G401 (cell line): ENCODE results near the gene PYROXD2. TPM values are rescaled to one million over a fixed set of nuclear protein-coding genes. Genes with fewer than 3 reads are reported as not detected.

ENCODE experiments used
- DNase-seq: peaks from one replicate; pipeline ENCODE4 v3.0.0-alpha.2; 2015; ENCODE audit warnings: low spot score
- in situ Hi-C: cut with HindIII; loops from 2 replicates; pipeline ENCODE4 v1.10.0; 2016; ENCODE audit warnings: low sequenced_read_pairs, mixed read lengths
- total RNA-seq: library from RNA; depleted of rRNA; stranded (reverse); fragments of >200 nt; shearing (Covaris generic); gene quantifications from 2 replicates; pipeline ENCODE4 v1.2.3, GENCODE V29; 2014; rRNA removed

PYROXD2 gene
- total RNA-seq, result not detected in 2 replicates

- in situ Hi-C loops, result no loop called here
- DNase-seq, result peak; percentile 81
Measured at GRCh38 chr10:98414932-98415730, at the start of gene PYROXD2. Gene PYROXD2 (minus strand): TSS chr10:98415182. CDS start chr10:98415135, 47 bp downstream.

GRCh38 chr10:98463976-98464754, 49.2 kb upstream of the PYROXD2 start:
- in situ Hi-C loops, result no loop called here

GRCh38 chr10:98463016-98463415, 48.0 kb upstream of the PYROXD2 start:
- in situ Hi-C loops, result no loop called here

More at GRCh38 chr10:98463976-98464754, 49.2 kb upstream of the PYROXD2 start:
- DNase-seq, result no peak

GRCh38 chr10:98461500-98461842, 46.5 kb upstream of the PYROXD2 start:
- in situ Hi-C loops, result no loop called here

More at GRCh38 chr10:98463016-98463415, 48.0 kb upstream of the PYROXD2 start:
- no peak for DNase-seq

GRCh38 chr10:98460837-98461499, 46.0 kb upstream of the PYROXD2 start:
- in situ Hi-C loops, result no loop called here
- DNase-seq, result no peak

More at GRCh38 chr10:98461500-98461842, 46.5 kb upstream of the PYROXD2 start:
- DNase-seq, result no peak

- DNase-seq, result no peak
- in situ Hi-C loops, result no loop called here
Measured at GRCh38 chr10:98458809-98459784, 44.1 kb upstream of the PYROXD2 start.

- in situ Hi-C loops, result no loop called here
- DNase-seq, result no peak
Measured at GRCh38 chr10:98457721-98458120, 42.7 kb upstream of the PYROXD2 start.

GRCh38 chr10:98456686-98457482, 41.9 kb upstream of the PYROXD2 start:
- in situ Hi-C loops, result no loop called here

GRCh38 chr10:98456043-98456570, 41.1 kb upstream of the PYROXD2 start:
- DNase-seq, result no peak
- in situ Hi-C loops, result no loop called here

More at GRCh38 chr10:98456686-98457482, 41.9 kb upstream of the PYROXD2 start:
- DNase-seq, result no peak

- in situ Hi-C loops, result no loop called here
Measured at GRCh38 chr10:98453729-98454128, 38.7 kb upstream of the PYROXD2 start.

GRCh38 chr10:98450618-98451017, 35.6 kb upstream of the PYROXD2 start:
- DNase-seq, result no peak
- in situ Hi-C loops, result no loop called here

More at GRCh38 chr10:98453729-98454128, 38.7 kb upstream of the PYROXD2 start:
- DNase-seq, result no peak

GRCh38 chr10:98449287-98449686, 34.3 kb upstream of the PYROXD2 start:
- no peak for DNase-seq
- in situ Hi-C loops, result no loop called here

GRCh38 chr10:98446661-98447221, 31.8 kb upstream of the PYROXD2 start, which contains the start of gene HPS1:
Gene HPS1 (minus strand): TSS chr10:98446935. CDS start chr10:98443240, 3,695 bp downstream.
- in situ Hi-C loops, result no loop called here
- peak; percentile 59 for DNase-seq

- in situ Hi-C loops, result no loop called here
- peak; percentile 71 for DNase-seq
Measured at GRCh38 chr10:98446151-98446660, 31.2 kb upstream of the PYROXD2 start.

- in situ Hi-C loops, result no loop called here
- DNase-seq, result no peak
Measured at GRCh38 chr10:98445200-98445812, 30.3 kb upstream of the PYROXD2 start.

- in situ Hi-C loops, result no loop called here
Measured at GRCh38 chr10:98444314-98445006, 29.5 kb upstream of the PYROXD2 start.

More at GRCh38 chr10:98444314-98445006, 29.5 kb upstream of the PYROXD2 start:
- DNase-seq, result no peak
